K562 (cell line): ENCODE measurements around the gene G2E3. TPM values are rescaled to one million over a fixed set of nuclear protein-coding genes. Genes with fewer than 3 reads are reported as not detected.

ENCODE experiments used
- ATAC-seq: fragments of 200-7000 bp; cut with Tn5 transposase; 3 replicates; pipeline ENCODE4 v1.9.1; 2020; ENCODE audit warnings: moderate library complexity
- BruUV-seq: library from RNA; stranded (reverse); fragments of 400-500 nt; replicated peaks from 2 replicates; lab custom pipeline; 2021; lab: Mats Ljungman, UMichigan
- CTCF ChIA-PET: fragments of 300-600 bp; formaldehyde crosslinking; extraction: SDS; loops from one replicate; lab custom pipeline; 2021; ENCODE audit warnings: low intra/inter-chr PET ratio; lab: Yijun Ruan, JAX
- POLR2A ChIA-PET: fragments of 300-600, 350-650 bp; sonication (Branson Sonifier 250); formaldehyde crosslinking; extraction: SDS; loops from one replicate; lab custom pipeline; 2021; ENCODE audit warnings: antibody characterized with exemption, inconsistent platforms; lab: Yijun Ruan, JAX
- DNase-seq, 4 experiments: peaks; one replicate each; pipeline versions ENCODE4 v3.0.0 to v3.0.0-alpha.2; 2011 to 2018; ENCODE audit warnings: low spot score in 3 of 4, mixed read lengths in 3 of 4; ENCODE audit errors: extremely low read depth in 1 of 4
- FAIRE-seq: peaks from 2 replicates; lab custom pipeline; 2011; peaks lifted over from hg19 to GRCh38; lab: Jason Lieb, UNC
- H2AFZ ChIP-seq: 2 replicates; pipeline ENCODE4 v1.6.0; 2011; ENCODE audit warnings: low read depth, low read length, control low read depth, inconsistent platforms
- H3K27ac ChIP-seq: fragments of 200-600 bp; 3 replicates; pipeline ENCODE4 v1.8.0; 2011; ENCODE audit warnings: low read depth, mild to moderate bottlenecking, control low read depth, inconsistent platforms, low read length, moderate library complexity, mixed read lengths; ENCODE audit errors: extremely low read depth
- H3K27me3 ChIP-seq, 2 experiments: fragments of 300-600 bp in 1 of 2; 2 replicates in 1 of 2; 3 replicates in 1 of 2; pipeline versions ENCODE4 v1.6.0 to v1.8.0; 2011; ENCODE audit warnings: inconsistent platforms in 2 of 2, low read length in 2 of 2, mild to moderate bottlenecking in 1 of 2, mixed read lengths in 1 of 2, moderate library complexity in 1 of 2; ENCODE audit not compliant: control insufficient read depth in 2 of 2, insufficient read depth in 2 of 2
- H3K36me3 ChIP-seq: fragments of 300-600 bp; 3 replicates; pipeline ENCODE4 v1.8.0; 2011; ENCODE audit warnings: mild to moderate bottlenecking, low read length, inconsistent platforms; ENCODE audit not compliant: control insufficient read depth, insufficient read depth
- H3K4me1 ChIP-seq, 2 experiments: fragments of 200-600 bp in 1 of 2; replicated peaks in 1 of 2; 2 replicates in 1 of 2; 3 replicates in 1 of 2; pipeline versions ENCODE4 v1.5.1 to v1.8.0; 2011; ENCODE audit warnings: inconsistent platforms in 2 of 2, low read length in 2 of 2, mild to moderate bottlenecking in 1 of 2, mixed read lengths in 1 of 2, moderate library complexity in 1 of 2; ENCODE audit not compliant: control insufficient read depth in 2 of 2, insufficient read depth in 2 of 2
- H3K4me2 ChIP-seq: 2 replicates; pipeline ENCODE4 v1.6.1; 2011; ENCODE audit warnings: low read length, control low read depth, inconsistent platforms, mixed read lengths; ENCODE audit not compliant: insufficient read depth
- H3K4me3 ChIP-seq: fragments of 200-600 bp; sonication (generic), shearing (Covaris generic); 2 replicates; pipeline ENCODE4 v1.5.1; 2016; ENCODE audit warnings: control low read depth, inconsistent platforms
- H3K79me2 ChIP-seq: fragments of 200-600 bp; 3 replicates; pipeline ENCODE4 v1.8.0; 2011; ENCODE audit warnings: low read length, inconsistent platforms; ENCODE audit not compliant: control insufficient read depth, insufficient read depth
- H3K9ac ChIP-seq, 2 experiments: 2 replicates each; pipeline versions ENCODE4 v1.6.0 to v1.6.1; 2011; ENCODE audit warnings: low read depth in 2 of 2, low read length in 2 of 2, control low read depth in 1 of 2, inconsistent platforms in 1 of 2, mild to moderate bottlenecking in 1 of 2, mixed read lengths in 1 of 2; ENCODE audit not compliant: insufficient read depth in 1 of 2
- H3K9me1 ChIP-seq: one replicate; pipeline ENCODE4 v1.6.0; 2011; ENCODE audit warnings: inconsistent platforms, mild to moderate bottlenecking, low read length, moderate library complexity; ENCODE audit not compliant: control insufficient read depth, insufficient read depth
- H3K9me3 ChIP-seq: replicated peaks from 2 replicates; pipeline ENCODE4 v1.5.1; 2011; ENCODE audit warnings: low read depth, low read length, inconsistent platforms; ENCODE audit not compliant: control insufficient read depth, insufficient read depth
- H4K20me1 ChIP-seq: replicated peaks from 2 replicates; pipeline ENCODE4 v1.6.1; 2011; ENCODE audit warnings: low read length, inconsistent platforms, mixed read lengths; ENCODE audit not compliant: control insufficient read depth, insufficient read depth
- ESRRB ChIP-seq: fragments of 250-450 bp; sonication (Bioruptor Pico); IDR thresholded peaks from 2 replicates; pipeline ENCODE4 v1.5.0; 2020; ENCODE audit warnings: mild to moderate bottlenecking, moderate library complexity, borderline replicate concordance
- GATAD2A ChIP-seq: fragments of 450-650 bp; IDR thresholded peaks from 2 replicates; pipeline ENCODE4 v1.6.1; 2017
- HDAC3 ChIP-seq: fragments of 450-650 bp; IDR thresholded peaks from 2 replicates; pipeline ENCODE4 v1.6.1; 2018; ENCODE audit warnings: borderline replicate concordance, mild to moderate bottlenecking, moderate library complexity; ENCODE audit not compliant: partially characterized antibody
- MAFG ChIP-seq: fragments of 450-650 bp; conservative IDR thresholded peaks from 2 replicates; pipeline ENCODE4 v1.6.1; 2016; ENCODE audit warnings: missing genetic modification characterization, missing compliant biosample characterization
- MIER1 ChIP-seq: fragments of 450-650 bp; IDR thresholded peaks from 2 replicates; pipeline ENCODE4 v1.6.1; 2016; ENCODE audit warnings: antibody characterized with exemption, mild to moderate bottlenecking, low read depth
- NR4A1 ChIP-seq, 2 experiments: fragments of 250-450 bp in 1 of 2; fragments of 450-650 bp in 1 of 2; sonication (Bioruptor Pico) in 1 of 2; IDR thresholded peaks; 2 replicates each; pipeline versions ENCODE4 v1.4.0 to v1.6.1; 2016 to 2020; ENCODE audit warnings: mild to moderate bottlenecking in 2 of 2, missing compliant biosample characterization in 1 of 2, missing genetic modification characterization in 1 of 2, moderate library complexity in 1 of 2
- SREBF2 ChIP-seq: sonication (generic); formaldehyde crosslinking; IDR thresholded peaks from 2 replicates; pipeline ENCODE4 v1.4.0; 2020; ENCODE audit warnings: mild to moderate bottlenecking, missing genetic modification reagents
- THRAP3 ChIP-seq: fragments of 450-650 bp; IDR thresholded peaks from 2 replicates; pipeline ENCODE4 v1.6.1; 2016; ENCODE audit warnings: mild to moderate bottlenecking, inconsistent platforms, borderline replicate concordance
- ZFP1 ChIP-seq: fragments of 450-650 bp; formaldehyde crosslinking; IDR thresholded peaks from 2 replicates; pipeline ENCODE4 v1.4.0; 2020; ENCODE audit warnings: mild to moderate bottlenecking, mixed read lengths
- ZNF175 ChIP-seq: fragments of 200-800 bp; sonication (Bioruptor generic); IDR thresholded peaks from 2 replicates; pipeline ENCODE4 v1.6.1; 2016; ENCODE audit warnings: low read depth, mild to moderate bottlenecking, missing genetic modification characterization, missing compliant biosample characterization
- ZNF586 ChIP-seq: fragments of 450-650 bp; formaldehyde crosslinking; conservative IDR thresholded peaks from 2 replicates; pipeline ENCODE4 v1.4.0; 2020; ENCODE audit warnings: mild to moderate bottlenecking, moderate library complexity
- ZNF589 ChIP-seq: fragments of 200-800 bp; sonication (Bioruptor generic); IDR thresholded peaks from 2 replicates; pipeline ENCODE4 v1.6.1; 2016; ENCODE audit warnings: low read depth, missing genetic modification characterization, missing compliant biosample characterization
- ZNF778 ChIP-seq: fragments of 450-650 bp; formaldehyde crosslinking; IDR thresholded peaks from 2 replicates; pipeline ENCODE4 v1.4.0; 2020; ENCODE audit warnings: mild to moderate bottlenecking, moderate library complexity
- WGBS: fragments of 100-300 bp; shearing (Covaris generic); methylation state at CpG from one replicate; pipeline ENCODE4 v1.1.6; 2016; ENCODE audit warnings: low coverage, mixed read lengths; ENCODE audit not compliant: insufficient coverage; ENCODE audit errors: missing lambda C conversion rate; 5-methylcytosine and 5-hydroxymethylcytosine counted together
- in situ Hi-C: fragments of 300-500 bp; cut with MboI; formaldehyde crosslinking; loops from 4 replicates; pipeline ENCODE4 v1.15.0; 2018; ENCODE audit warnings: inconsistent platforms, mixed read lengths
- intact Hi-C: fragments of 100-400 bp; cut with micrococcal nuclease; formaldehyde crosslinking; loops from 2 replicates; pipeline ENCODE4 v1.14.2; 2022
- polyA plus RNA-seq, 8 experiments: library from polyadenylated mRNA; depleted of rRNA in 4 of 8; stranded (reverse) in 5 of 8; unstranded in 3 of 8; fragments of >200 nt; fragmentation: Nextera tagmentation in 2 of 8; fragmentation: Illumina TruSeq in 1 of 8; extraction: Ambion mirVana in 2 of 8; extraction: Trizol in 1 of 8; gene quantifications; 2 replicates each; pipeline versions ENCODE4 v1.2.1 to v1.2.3, GENCODE V29; 2011 to 2014; ENCODE audit warnings: inconsistent platforms in 1 of 8, missing spikeins in 1 of 8
- total RNA-seq, 7 experiments: library from RNA; depleted of rRNA in 6 of 7; stranded (reverse); fragments of >200 nt in 6 of 7; fragmentation: Illumina TruSeq in 2 of 7; extraction: Trizol in 2 of 7; gene quantifications; 2 replicates each; pipeline versions ENCODE4 v1.2.1 to v1.2.3, GENCODE V29; 2011 to 2021; ENCODE audit warnings: low replicate concordance in 1 of 7
- TF ChIP-seq, protein P1 (sequence below): fragments of 450-650 bp; formaldehyde crosslinking; IDR thresholded peaks from 2 replicates; pipeline ENCODE4 v1.4.0; 2022; ENCODE audit warnings: missing genetic modification characterization
- TF ChIP-seq, protein P2 (sequence below): fragments of 250-450 bp; sonication (Bioruptor Pico); IDR thresholded peaks from 2 replicates; pipeline ENCODE4 v1.6.1; 2021; ENCODE audit warnings: mild to moderate bottlenecking
- TF ChIP-seq, protein P3 (sequence below): fragments of 450-650 bp; IDR thresholded peaks from 2 replicates; pipeline ENCODE4 v1.6.1; 2016; ENCODE audit warnings: low read depth, mild to moderate bottlenecking, moderate library complexity
- TF ChIP-seq, protein P4 (sequence below), 2 experiments: fragments of 250-450 bp in 1 of 2; fragments of 450-650 bp in 1 of 2; sonication (Bioruptor Pico) in 1 of 2; IDR thresholded peaks; 2 replicates each; pipeline versions ENCODE4 v1.6.1 to v1.8.0; 2016 to 2021; ENCODE audit warnings: mild to moderate bottlenecking in 2 of 2, moderate library complexity in 2 of 2, missing compliant biosample characterization in 1 of 2, missing genetic modification characterization in 1 of 2
- TF ChIP-seq, protein P5 (sequence below): fragments of 250-450 bp; sonication (Bioruptor Pico); IDR thresholded peaks from 2 replicates; pipeline ENCODE4 v1.8.0; 2022; ENCODE audit warnings: moderate library complexity, mild to moderate bottlenecking, inconsistent platforms

G2E3 gene
- total and polyA plus RNA-seq, 9 of the 15 experiments (the other 6 are each of a cell fraction or from before 2014, with no cell fraction given) = 9.8 to 53.5 (median 24.7) TPM

DNA sequence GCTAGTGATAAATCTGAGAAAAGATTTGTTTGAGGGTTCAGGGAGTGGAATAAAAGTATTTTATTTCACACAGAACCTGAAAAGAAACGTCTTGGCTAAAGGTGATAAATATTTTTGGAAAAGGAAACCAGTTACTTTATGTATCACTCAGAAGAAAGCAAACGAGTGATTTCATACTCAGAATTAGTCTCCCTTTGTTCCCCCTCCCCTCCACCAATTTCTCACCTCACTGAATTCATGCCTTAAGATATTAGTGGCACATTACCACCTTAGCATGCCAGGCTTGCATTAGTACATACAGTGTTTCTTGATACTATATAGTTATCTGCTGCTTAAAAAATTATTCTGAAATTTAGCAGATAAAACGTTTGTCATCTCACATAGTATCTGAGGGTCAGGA lies 28.2 kb downstream of the G2E3 start:
- BruUV-seq = no TSS peak
- Histone ChIP-seq H3K27me3 (no peaks in the 10 kb centered on the region), H2AFZ (no peak overlapping the region), H3K9me1 (no peaks in the 10 kb centered on the region), H3K4me3 (no peak overlapping the region), H3K79me2 (peaks cover 55% of the 10 kb centered on the region), H3K4me2 (no peak overlapping the region), H3K4me1 (no peaks in the 10 kb centered on the region), H3K27ac (no peak overlapping the region), H3K36me3 (peaks cover 70% of the 10 kb centered on the region), H4K20me1 (no peaks in the 10 kb centered on the region), H3K9ac (no peak overlapping the region), H3K9me3 (0 out of 2 replicates have a peak, but pooled peaks cover 4% of the 10 kb centered on the region)
- in situ Hi-C loops = no loop called here
- FAIRE-seq = no peak
- intact Hi-C loops = no loop called here
- CTCF ChIA-PET = no interaction called here
- DNase-seq = no peak
- no peak for ATAC-seq
- POLR2A ChIA-PET = no interaction called here
- WGBS = 29% methylated on average over 3 of the region's 3 CpGs
- TF ChIP-seq SREBF2 (CRISPR knock-in tag) (no peak), ESRRB (CRISPR knock-in tag) (no peak), NR4A1 (CRISPR knock-in tag; IDR thresholded peaks at IDR 0.05) (no peak), NR4A1 (tag; IDR thresholded peaks at IDR 0.05) (no peak), ZNF586 (CRISPR knock-in tag) (no peak), HDAC3 (no peak), MIER1 (no peak), GATAD2A (no peak), ZNF175 (CRISPR knock-in tag) (no peak), ZFP1 (CRISPR knock-in tag) (no peak), ZNF589 (CRISPR knock-in tag) (no peak), THRAP3 (no peak), ZNF778 (CRISPR knock-in tag) (no peak), MAFG (no peak)
- TF ChIP-seq, protein P1, sequence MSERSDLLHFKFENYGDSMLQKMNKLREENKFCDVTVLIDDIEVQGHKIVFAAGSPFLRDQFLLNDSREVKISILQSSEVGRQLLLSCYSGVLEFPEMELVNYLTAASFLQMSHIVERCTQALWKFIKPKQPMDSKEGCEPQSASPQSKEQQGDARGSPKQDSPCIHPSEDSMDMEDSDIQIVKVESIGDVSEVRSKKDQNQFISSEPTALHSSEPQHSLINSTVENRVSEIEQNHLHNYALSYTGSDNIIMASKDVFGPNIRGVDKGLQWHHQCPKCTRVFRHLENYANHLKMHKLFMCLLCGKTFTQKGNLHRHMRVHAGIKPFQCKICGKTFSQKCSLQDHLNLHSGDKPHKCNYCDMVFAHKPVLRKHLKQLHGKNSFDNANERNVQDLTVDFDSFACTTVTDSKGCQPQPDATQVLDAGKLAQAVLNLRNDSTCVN (CRISPR knock-in tag) = no peak
- TF ChIP-seq, protein P2, sequence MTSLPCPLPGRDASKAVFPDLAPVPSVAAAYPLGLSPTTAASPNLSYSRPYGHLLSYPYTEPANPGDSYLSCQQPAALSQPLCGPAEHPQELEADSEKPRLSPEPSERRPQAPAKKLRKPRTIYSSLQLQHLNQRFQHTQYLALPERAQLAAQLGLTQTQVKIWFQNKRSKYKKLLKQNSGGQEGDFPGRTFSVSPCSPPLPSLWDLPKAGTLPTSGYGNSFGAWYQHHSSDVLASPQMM (CRISPR knock-in tag) = no peak
- TF ChIP-seq, protein P3, sequence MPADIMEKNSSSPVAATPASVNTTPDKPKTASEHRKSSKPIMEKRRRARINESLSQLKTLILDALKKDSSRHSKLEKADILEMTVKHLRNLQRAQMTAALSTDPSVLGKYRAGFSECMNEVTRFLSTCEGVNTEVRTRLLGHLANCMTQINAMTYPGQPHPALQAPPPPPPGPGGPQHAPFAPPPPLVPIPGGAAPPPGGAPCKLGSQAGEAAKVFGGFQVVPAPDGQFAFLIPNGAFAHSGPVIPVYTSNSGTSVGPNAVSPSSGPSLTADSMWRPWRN = no peak
- TF ChIP-seq, protein P4, sequence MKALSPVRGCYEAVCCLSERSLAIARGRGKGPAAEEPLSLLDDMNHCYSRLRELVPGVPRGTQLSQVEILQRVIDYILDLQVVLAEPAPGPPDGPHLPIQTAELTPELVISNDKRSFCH (CRISPR knock-in tag; IDR thresholded peaks at IDR 0.05) = no peak
- TF ChIP-seq, protein P4 (tag; IDR thresholded peaks at IDR 0.05) = no peak
- TF ChIP-seq, protein P5, sequence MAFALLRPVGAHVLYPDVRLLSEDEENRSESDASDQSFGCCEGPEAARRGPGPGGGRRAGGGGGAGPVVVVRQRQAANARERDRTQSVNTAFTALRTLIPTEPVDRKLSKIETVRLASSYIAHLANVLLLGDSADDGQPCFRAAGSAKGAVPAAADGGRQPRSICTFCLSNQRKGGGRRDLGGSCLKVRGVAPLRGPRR (CRISPR knock-in tag) = no peak
